ENCODE measurements around the gene PRKCE.
"Not testable (repeated sequence)": the region's sequence is repeated elsewhere in the genome, so short reads cannot be mapped to it uniquely, and the experiment has no call there.

The PRKCE gene

DNA sequence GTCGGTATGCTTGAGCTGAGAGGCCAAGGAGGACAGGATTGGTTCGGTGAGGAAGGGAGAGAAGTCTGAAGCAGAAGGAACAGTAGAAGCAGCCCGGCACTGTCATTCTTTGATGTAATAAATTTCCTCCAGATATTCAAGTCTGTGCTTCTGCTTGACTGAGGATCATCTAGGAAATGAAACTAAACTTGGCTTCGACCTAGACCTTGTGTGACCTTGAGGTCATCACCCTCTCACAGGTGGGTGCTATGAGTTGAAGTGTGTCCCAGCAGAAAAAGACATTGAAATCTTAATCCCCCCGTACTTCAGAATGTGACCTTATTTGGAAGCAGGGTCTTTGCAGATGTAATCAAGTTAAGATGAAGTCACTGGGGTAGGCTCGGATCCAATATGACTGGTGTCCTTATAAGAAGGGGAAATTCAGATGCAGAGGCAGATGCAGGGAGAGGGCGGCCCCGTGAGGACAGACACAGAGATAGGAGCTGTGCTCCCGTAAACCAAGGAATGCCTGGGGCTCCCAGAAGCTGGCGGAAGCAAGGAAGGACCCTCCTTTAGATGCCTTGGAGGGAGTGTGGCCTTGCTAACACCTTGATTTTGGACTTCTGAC lies 49.0 kb downstream of the PRKCE start:
- DNase-seq = no peak

DNA sequence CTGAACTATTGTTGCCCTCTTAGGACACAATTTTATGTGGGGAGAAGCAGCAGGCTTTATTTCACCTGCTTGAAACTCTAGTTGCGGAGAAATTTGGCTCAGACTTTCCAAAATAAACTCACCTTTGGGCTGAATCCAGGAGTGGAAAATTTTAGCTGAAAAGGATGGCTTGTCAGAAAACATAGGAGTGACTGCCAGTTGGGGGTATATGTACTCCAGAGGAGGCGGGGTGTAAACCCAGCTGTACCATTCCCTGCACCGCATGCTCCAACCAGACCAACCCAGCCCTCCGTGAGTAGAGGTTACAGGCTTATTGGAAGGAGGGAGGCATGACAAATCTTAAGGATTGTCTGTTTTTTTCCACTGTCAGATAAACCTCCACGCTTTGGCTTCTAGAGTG lies 53.8 kb downstream of the PRKCE start:
- no peak for DNase-seq

DNA sequence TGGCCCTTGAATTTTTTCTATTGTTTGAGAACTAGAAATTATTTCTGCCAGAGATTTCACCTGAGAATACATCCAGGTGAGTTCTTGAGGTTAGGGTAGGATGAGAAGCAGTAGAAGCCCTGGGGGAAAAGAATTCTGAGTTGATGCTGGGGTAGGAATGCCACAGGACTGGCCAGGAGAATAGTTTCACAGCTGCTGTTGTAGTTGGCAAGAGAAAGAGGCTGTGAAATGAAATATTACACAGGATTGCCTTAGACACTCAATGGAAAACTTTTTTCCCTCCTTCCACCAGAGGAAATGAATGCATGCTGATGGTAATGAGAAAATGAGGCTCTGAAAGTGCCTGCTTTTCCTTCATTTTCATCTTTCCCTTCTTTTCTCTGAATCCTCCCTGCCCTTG lies 54.6 kb downstream of the PRKCE start:
- no peak for DNase-seq

DNA sequence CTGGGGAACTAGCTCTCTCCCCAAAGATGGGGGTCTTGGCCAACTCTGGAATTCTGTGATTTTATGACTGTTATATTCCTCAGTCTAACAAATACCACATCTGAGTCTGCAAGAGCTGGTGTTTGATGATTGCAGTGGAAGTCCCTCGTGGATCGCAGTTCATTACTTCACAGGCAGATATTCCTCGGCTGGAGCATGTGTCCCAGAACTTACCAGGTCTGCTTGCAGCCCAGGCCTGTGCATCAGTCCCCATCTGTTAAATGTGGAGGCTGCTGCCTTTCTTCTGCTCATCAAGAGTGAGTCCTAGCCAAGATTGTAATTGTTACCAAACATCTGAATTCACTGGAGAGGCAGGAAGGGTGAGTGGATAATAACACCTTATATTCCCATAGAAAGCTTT lies 55.5 kb downstream of the PRKCE start:
- no peak for DNase-seq

DNA sequence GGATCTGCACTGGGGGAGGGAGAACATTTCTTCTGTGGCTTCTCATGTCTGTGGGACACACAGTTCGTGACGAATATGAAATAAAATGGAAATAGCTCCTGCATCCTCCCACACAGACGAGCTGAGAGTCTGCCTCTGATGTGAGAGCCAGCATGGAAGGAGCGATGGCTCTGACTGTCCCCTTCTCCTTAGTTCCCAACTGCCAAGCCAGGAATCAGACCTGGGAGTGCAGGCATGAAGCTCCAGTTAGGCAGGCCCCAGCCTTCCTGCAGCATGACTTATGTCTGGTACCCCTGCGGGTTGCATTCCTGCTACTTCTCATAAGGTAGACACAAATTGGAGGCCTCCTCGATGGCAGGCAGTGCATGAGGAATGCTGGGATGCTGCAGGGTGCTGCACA lies 56.2 kb downstream of the PRKCE start:
- no peak for DNase-seq

DNA sequence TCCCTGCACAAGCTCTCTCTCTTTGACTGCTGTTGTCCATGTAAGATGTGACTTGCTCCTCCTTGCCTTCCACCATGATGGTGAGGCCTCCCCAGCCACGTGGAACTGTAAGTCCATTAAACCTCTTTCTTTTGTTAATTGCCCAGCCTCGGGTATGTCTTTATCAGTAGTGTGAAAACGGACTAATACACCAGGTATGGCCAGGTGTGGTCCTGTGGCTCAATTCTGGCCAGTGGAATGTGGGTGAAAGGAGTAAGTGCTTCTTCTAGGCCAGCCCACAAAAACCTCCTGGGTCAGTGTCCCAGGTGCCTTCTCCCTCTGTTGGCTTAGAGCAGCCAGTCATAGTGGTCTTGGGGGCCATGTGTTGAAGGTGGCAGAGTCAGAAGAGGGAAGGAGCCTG lies 57.0 kb downstream of the PRKCE start:
- DNase-seq = no peak

DNA sequence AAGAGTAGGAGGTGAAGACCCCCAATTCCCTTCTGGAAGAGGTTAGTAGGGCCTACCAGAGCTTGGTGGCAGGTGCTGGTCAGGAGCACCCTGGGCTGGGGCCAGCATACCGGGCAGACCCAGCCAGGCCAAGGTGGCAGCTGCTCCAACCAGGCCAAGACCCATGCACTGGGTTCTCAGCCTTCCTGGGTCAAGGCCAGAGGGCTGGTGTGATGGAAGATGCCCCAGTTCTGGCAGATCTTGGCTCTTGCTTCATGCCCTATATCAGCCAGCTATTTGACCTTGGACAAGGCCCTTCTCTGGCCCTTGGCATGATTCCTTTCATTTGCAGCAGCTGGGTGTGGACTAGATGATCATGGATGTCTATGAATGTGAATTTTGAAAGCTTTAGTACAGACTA lies 57.7 kb downstream of the PRKCE start:
- no peak for DNase-seq

DNA sequence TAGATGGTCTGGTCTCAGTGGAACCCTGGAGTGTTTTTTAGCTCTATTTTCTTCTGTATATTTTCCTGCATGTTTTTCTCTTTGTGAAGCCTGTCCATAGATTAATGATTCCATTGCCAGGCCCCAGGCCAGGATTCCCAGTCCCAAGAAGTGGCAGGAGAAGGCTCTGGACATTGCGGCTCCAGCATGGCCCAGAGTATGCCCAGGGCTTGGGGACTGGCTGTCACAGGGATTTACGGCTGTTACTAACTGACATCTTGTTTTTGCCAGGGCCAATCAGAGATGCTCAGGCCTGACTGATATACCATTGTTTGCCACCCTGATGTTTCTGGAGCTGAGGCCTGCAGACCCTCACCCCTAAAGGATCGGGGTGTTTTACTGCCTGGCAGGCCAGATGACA lies 59.0 kb downstream of the PRKCE start:
- DNase-seq = no peak

DNA sequence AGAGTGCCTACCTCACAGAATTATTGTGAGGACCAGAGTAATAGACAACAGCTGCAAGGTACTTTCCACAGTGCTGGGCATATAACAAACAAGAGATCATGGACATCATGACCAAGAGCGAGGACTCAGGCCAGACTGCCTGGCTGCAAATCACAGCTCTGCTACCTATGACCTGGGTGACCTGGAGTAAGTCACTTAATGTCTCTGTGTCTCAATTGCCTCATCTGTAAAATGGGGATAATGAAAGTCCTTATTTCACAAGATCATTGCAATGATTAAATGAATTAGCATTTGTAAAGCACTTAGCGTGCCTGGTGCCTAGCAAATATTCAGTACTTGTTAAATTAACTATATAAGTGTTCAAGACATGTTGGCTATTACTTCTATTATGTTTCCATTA lies 59.7 kb downstream of the PRKCE start:
- no peak for DNase-seq

DNA sequence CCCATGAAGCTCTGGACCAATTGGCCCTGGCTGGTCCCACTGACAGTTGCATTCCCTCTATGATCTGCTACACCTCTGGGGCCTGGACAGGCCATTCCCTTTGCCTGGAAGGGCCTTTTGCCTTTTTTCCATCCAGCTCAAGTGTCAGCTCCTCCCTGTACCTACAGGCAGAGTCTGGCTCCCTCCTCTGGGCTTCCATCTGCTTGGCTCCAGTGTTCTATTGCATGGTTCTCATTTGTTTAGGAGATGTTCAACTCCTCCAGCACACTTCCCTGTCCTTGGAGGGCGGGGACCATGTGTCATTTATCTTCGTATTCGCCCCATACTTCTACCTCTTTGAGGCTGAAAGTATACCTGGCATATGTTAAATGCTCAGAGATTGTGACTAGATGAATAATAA lies 61.1 kb downstream of the PRKCE start:
- no peak for DNase-seq

DNA sequence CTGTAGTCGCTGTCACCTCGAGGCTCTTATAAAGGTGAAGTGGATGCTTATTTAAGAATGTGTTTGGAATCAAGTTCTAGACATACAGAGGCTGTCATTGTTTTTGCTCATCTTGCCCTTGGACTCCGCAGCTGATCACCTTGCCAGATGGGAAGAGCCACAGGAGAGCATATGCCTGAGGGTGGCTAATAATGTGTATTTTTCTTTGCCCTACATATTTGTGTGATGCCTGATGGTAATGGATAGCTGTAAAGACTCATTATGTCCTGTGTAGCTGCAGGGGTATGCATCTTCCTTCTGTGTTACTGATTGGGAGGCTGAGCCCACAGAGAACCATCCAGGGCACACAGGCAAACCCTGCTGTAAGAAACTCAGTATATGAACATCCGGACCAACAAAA lies 61.7 kb downstream of the PRKCE start:
- no peak for DNase-seq

DNA sequence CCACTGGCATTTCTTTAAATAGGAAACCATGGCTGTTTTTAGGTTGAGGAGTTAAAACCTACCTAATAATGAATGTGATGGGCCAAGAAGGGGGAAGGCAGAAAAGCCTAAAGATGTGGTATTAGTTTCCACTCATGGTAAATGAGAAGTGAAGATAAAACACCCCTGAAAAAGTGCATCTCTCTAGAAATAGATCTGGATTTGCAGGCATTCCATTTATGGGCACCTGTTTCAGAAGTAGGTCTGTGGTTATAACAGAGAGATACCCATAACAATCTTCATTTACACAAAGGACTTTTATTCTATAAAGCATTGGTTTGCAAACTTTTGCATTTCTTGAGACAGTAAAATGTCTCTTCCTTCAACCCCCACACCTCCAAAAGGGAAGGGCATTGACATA lies 62.1 kb downstream of the PRKCE start:
- DNase-seq = no peak

DNA sequence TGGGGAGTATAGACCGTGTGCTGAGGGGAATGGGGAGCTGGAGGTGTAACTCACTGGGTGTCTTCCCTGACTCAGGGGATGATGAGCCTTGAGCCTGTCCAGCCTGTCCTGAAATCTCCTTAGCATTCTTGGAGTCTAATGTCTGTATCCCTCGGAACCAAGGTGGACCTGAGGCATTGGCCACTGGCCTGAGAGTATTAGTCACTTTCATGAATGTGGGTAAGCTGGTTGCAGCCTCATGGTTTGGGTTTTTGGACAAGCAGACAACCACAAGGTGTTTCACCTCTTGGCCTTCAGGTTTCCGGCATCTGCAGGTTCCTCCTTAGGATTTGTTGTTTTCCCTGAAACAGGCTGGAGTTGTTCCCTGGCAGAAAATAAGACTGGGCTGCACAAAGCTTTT lies 63.2 kb downstream of the PRKCE start:
- no peak for DNase-seq

DNA sequence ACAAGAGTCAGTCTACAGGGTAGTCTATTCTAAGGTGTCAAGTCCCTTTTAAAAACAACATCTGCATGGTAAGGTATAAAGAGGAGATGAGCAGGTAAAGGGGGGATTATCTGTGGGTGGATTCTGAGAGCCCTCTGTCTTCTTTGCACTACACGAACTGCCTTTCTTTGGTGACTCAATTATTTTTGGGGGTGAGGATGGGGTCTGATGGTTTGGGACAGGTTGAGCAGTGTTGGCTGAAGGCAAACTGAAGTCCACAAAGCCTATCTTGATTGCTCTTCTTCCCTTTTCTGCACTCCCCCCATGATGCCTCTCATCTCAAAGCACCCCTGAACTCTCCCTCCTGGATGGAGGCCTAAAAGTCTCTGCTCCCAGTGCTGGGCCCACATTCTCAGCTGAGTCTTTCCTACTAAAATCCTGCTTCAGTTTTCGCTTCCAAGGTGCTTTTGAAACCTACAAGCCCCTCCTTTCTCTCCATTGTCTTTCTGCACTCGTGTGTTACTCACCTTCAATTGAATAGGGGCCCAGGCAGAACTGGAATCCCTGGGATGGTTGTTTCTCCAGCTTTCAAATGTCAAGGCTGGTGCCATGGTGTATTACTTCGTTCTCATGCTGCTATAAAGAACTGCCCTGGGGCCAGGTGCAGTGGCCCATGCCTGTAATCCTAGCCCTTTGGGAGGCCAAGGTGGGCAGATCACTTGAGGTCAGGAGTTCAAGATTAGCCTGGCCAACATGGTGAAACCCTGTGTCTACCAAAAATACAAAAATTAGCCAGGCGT lies 64.3 kb downstream of the PRKCE start:
- DNase-seq = no peak

DNA sequence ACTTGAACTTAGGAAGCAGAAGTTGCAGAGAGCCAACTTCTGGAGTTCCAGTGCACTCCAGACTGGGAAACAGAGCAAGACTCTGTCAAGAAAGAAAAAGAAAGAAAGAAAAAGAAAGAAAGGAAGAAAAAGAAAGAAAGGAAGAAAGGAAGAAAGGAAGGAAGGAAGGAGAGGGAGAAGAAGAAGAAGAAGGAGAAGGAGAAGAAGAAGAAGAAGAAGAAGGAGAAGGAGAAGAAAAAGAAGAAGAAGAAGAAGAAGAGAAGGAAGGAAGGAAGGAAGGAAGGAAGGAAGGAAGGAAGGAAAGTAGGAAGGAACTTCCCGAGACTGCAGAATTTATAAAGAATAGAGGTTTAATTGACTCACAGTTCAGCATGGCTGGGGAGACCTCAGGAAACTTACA lies 65.0 kb downstream of the PRKCE start:
- not testable (repeated sequence) for DNase-seq

DNA sequence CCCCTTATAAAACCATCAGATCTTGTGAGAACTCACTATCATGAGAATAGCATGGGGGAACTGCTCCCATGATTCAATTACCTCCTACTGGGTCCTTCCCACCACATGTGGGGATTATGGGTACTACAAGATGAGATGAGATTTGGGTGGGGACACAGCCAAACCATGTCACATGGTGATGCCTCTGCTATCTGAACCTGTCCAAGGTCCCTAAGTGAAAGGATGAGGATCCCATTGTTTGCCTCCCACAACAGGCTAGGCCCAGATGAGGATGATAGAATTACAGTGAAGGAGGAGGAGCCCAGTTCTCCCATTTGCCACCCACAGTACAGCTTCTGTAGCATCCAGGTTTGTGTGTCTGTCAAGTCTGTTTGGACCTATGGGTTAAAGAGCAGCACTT lies 65.4 kb downstream of the PRKCE start:
- no peak for DNase-seq

DNA sequence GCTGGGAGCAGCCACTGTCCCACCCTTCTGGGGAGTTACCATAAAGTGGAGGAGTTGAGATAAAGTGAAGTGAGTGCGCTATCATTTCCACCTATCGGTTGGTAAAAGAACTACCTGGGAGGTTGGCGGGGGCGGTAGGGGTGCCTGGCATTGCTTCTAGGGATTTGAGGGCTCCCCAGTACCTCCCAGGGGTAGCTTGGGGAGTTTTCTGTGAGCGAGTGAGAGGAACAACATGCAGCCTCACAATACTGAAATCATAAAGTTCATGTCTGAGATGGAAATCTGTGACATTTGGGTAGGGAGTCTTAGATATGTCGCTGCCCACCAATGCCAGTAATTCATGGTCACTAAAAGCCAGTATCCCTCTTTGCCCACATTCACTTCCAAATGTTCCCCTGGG lies 68.7 kb downstream of the PRKCE start:
- no peak for DNase-seq

DNA sequence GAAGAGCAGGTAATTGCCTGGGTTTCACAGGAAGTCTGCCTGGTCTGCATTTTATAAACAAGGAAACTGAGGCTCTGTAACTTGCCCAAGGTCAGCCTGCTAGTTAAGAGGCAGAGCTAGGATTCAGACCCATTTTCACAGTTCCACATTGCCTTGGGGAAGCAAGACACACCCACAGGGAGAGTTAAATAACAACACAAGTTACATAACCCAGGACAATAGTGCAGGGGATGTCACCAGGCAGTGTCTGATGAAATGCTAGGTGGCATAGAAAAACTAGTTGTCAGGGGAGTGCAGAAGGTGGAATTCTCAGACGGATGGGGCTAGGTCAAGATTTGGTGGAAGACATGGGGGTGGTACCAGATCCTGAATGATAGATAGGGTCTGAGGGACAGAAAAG lies 69.7 kb downstream of the PRKCE start:
- no peak for DNase-seq

DNA sequence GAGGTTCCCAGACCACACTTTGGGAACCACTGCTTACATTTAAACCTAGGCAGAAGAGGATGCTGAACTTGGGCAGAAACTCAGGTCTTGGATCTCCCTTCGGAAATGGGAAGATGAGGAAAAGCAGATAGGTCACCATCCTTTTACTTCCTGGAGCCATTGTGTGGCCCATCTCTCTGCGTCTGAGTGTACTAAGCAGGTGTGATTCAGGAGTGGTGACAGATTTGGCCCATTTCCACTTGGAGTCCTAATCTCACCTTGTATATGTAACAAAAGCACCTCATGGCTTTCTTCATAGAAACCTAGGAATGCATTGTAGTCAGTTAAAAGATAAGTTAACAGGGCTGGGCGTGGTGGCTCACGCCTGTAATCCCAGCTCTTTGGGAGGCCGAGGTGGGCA lies 71.0 kb downstream of the PRKCE start:
- no peak for DNase-seq

DNA sequence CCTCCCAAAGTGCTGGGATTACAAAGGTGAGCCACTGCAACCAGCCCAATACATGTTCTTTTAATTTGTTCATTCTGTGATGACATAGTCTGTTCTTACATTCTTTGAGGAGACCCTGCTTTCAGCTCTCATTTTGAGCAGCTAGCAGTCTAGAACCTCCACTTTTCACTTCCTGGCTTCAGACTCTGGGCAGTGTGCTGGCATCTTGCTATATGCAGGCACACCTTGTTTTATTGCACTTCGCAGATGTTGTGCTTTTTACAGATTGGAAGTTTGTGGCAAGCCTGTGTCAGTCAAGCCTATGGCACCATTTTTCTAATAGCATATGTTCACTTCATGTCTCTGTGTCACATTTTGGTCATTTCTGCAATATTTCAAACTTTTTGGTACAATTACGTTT lies 72.4 kb downstream of the PRKCE start:
- DNase-seq = no peak

DNA sequence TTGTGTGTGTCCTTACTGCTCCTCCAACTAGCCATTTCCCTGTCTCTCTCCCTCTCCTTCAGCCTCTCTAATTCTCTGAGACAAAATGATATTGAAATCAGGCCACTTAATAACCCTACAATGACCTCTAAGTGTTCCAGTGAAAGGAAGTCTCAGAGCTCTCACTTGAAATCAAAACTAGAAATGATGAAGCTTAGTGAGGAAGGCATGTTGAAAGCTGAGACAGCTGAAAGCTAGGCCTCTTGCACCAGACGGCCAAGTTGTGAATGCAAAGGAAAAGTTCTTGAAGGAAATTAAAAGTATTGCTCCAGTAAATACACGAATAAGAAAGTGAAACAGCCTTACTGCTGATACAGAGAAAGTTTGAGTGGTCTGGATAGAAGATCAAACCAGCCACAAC lies 72.9 kb downstream of the PRKCE start:
- no peak for DNase-seq

DNA sequence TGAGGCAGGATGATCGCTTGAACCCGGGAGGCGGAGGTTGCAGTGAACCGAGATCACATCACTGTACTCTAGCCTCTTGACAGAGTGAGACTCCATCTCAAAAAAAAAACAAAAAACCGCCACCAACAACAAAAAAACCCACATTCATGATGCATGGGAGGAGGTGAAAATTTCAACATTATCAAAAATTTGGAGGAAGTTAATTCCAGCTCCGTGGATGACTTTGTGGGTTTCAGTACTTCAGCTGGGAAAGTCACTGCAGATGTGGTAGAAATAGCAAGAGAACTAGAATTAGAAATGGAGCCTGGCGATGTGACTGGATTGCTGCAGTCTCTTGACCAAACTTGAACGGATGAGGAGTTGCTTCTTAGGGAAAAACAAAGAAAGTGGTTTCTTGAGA lies 74.3 kb downstream of the PRKCE start:
- DNase-seq = no peak

DNA sequence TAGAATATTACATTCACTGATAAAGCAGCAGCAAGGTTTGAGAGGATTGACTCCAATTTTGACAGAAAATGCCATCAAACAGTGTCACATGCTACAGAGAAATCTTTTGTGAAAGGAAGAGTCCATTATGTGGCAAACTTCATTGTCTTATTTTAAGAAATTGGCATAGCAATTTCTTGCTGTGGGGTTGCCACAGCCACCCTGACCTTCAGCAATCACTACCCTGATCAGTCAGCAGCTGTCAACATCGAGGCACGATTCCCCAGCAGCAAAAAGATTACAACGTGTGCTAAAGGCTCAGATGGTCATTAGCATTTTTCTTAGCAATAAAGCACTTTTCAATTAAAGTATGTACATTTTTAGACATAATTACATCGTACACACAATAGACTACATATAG lies 74.7 kb downstream of the PRKCE start:
- no peak for DNase-seq

DNA sequence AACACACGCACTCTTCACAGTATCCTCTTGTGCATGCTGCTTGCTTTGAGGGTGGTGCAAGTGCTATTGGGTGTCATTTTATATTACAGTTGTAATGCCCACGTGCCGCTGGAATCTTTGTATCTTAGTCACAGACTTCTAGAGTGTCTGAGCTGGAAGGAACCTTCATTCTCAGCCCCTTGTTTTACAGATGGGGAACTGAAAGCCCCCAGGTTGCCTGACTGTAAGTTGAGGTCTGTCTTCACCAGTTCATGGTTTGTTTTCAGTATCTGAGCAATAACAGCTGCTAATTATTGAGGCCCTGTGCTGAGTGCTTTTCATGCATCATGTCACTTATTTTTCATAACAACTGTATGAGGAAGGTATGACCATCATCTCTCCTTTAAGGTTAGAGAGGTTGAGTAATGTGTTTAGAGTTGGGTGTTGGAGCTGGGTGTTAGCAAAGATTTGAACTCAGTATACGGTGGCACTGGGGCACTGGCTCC lies 77.0 kb downstream of the PRKCE start:
- DNase-seq = no peak

Measured in stimulated activated CD4-positive, alpha-beta T cell treated with anti-CD3 and anti-CD28 coated beads, Interleukin-15, amount 100 ng/mL, for 24 hours (primary cell).